ENCODE data around the gene LKAAEAR1.

- TF ChIP-seq CTCF (IDR thresholded peaks at IDR 0.05) (no peak), POLR2A (IDR thresholded peaks at IDR 0.05; ENCODE audit: low read length) (no peak), MAZ (IDR thresholded peaks at IDR 0.05; ENCODE audit: borderline replicate concordance, low read depth, low read length) (no peak), ZFP36 (IDR thresholded peaks at IDR 0.05; ENCODE audit: borderline replicate concordance, partially characterized antibody) (no peak), MYC (IDR thresholded peaks at IDR 0.05; ENCODE audit: borderline replicate concordance, low read length) (no peak), BHLHE40 (IDR thresholded peaks at IDR 0.05; ENCODE audit: low read depth, low read length) (no peak), JUN (IDR thresholded peaks at IDR 0.05) (no peak), HOXB5 (CRISPR knock-in tag; IDR thresholded peaks at IDR 0.05) (no peak), JUNB (IDR thresholded peaks at IDR 0.05) (no peak), RAD21 (conservative IDR thresholded peaks at IDR 0.05 in 1 of 2, IDR thresholded peaks at IDR 0.05 in 1 of 2) (no peak)
- TF ChIP-seq, protein P1, sequence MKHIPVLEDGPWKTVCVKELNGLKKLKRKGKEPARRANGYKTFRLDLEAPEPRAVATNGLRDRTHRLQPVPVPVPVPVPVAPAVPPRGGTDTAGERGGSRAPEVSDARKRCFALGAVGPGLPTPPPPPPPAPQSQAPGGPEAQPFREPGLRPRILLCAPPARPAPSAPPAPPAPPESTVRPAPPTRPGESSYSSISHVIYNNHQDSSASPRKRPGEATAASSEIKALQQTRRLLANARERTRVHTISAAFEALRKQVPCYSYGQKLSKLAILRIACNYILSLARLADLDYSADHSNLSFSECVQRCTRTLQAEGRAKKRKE (CRISPR knock-in tag; IDR thresholded peaks at IDR 0.05; ENCODE audit: low read depth): no peak
- TF ChIP-seq, protein P2, sequence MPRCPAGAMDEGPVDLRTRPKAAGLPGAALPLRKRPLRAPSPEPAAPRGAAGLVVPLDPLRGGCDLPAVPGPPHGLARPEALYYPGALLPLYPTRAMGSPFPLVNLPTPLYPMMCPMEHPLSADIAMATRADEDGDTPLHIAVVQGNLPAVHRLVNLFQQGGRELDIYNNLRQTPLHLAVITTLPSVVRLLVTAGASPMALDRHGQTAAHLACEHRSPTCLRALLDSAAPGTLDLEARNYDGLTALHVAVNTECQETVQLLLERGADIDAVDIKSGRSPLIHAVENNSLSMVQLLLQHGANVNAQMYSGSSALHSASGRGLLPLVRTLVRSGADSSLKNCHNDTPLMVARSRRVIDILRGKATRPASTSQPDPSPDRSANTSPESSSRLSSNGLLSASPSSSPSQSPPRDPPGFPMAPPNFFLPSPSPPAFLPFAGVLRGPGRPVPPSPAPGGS (IDR thresholded peaks at IDR 0.05): no peak
- TF ChIP-seq, protein P3, sequence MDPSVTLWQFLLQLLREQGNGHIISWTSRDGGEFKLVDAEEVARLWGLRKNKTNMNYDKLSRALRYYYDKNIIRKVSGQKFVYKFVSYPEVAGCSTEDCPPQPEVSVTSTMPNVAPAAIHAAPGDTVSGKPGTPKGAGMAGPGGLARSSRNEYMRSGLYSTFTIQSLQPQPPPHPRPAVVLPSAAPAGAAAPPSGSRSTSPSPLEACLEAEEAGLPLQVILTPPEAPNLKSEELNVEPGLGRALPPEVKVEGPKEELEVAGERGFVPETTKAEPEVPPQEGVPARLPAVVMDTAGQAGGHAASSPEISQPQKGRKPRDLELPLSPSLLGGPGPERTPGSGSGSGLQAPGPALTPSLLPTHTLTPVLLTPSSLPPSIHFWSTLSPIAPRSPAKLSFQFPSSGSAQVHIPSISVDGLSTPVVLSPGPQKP (IDR thresholded peaks at IDR 0.05; ENCODE audit: low read depth, low read length): no peak
- TF ChIP-seq, protein P4, sequence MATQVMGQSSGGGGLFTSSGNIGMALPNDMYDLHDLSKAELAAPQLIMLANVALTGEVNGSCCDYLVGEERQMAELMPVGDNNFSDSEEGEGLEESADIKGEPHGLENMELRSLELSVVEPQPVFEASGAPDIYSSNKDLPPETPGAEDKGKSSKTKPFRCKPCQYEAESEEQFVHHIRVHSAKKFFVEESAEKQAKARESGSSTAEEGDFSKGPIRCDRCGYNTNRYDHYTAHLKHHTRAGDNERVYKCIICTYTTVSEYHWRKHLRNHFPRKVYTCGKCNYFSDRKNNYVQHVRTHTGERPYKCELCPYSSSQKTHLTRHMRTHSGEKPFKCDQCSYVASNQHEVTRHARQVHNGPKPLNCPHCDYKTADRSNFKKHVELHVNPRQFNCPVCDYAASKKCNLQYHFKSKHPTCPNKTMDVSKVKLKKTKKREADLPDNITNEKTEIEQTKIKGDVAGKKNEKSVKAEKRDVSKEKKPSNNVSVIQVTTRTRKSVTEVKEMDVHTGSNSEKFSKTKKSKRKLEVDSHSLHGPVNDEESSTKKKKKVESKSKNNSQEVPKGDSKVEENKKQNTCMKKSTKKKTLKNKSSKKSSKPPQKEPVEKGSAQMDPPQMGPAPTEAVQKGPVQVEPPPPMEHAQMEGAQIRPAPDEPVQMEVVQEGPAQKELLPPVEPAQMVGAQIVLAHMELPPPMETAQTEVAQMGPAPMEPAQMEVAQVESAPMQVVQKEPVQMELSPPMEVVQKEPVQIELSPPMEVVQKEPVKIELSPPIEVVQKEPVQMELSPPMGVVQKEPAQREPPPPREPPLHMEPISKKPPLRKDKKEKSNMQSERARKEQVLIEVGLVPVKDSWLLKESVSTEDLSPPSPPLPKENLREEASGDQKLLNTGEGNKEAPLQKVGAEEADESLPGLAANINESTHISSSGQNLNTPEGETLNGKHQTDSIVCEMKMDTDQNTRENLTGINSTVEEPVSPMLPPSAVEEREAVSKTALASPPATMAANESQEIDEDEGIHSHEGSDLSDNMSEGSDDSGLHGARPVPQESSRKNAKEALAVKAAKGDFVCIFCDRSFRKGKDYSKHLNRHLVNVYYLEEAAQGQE (IDR thresholded peaks at IDR 0.05): no peak
Observed at GRCh38 chr20:64119301-64119680, 35.1 kb upstream of the LKAAEAR1 start.

Data from A549 (cell line).